Stimulated activated CD8-positive, alpha-beta memory T cell treated with anti-CD3 and anti-CD28 coated beads, Interleukin-15, amount 100 ng/mL, for 48 hours (primary cell): ENCODE results near the gene ETV4.

Source experiments
- DNase-seq, 2 donors: peaks; one replicate each; pipeline ENCODE4 v3.0.0-alpha.2; 2020; ENCODE audit warnings: low read depth in 2 of 2

ETV4 gene

DNA sequence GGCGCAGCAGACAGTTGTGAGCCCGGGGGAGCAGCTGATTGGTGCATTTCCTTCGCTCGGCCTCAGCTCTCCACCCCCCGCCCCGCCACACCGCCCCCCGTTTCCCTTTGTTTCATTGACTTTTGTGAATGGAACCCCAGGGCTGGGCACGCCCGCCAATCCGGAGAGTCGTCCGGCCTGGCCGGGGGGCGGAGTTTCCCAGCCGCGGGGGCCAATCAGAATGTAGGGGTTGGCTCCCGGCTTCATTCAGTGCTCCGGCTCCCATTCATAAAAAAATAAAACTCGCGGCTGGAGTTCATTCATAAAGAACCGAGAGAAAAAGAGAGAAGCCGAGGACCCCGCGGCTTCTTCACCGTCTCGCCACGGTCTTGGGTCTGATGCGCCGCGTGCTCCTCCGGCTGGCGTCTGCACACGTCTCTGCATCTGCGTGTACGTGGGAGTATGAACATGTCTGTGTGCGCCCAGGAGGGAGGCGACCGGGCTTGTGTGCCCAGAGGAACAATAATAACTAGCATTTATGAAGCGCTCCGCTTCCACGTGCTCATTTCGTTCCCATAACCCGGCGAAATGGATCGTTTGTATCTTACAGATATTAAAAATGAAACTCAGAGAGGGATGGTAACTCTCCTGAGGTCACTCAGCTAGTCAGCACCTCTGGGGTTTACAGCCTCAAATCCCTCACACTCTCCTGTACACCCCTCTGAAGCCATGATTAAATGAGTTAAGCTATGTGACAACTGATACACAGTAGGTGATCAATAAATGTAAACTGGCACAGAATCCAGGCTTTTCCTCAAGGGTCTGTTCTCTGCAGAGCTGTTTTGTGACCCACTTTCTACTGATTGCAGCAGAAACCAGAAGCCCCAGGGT is at the start of gene ETV4:
TSS of gene ETV4 (minus strand) at position 22 of the 870 bp plus-strand sequence. CDS start 723 bp downstream, outside the sequence.
- peak; percentile 91 to 93 for DNase-seq

DNA sequence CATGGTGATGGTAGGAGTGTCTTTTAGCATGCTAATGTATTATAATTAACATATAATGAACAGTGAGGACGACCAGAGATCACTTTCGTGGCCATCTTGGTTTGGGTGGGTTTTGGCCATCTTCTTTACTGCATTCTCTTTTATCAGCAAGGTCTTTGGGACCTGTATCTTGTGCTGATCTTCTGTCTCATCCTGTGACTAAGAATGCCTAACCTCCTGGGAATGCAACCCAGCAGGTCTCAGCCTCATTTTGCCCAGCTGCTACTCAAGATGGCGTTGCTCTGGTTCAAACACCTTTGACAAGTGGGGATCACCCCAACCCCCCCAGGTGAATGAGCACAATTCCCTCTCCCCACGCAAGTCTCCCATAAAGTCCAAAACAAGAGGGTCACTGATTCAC is 49.3 kb upstream of the ETV4 start:
- no peak for DNase-seq

DNA sequence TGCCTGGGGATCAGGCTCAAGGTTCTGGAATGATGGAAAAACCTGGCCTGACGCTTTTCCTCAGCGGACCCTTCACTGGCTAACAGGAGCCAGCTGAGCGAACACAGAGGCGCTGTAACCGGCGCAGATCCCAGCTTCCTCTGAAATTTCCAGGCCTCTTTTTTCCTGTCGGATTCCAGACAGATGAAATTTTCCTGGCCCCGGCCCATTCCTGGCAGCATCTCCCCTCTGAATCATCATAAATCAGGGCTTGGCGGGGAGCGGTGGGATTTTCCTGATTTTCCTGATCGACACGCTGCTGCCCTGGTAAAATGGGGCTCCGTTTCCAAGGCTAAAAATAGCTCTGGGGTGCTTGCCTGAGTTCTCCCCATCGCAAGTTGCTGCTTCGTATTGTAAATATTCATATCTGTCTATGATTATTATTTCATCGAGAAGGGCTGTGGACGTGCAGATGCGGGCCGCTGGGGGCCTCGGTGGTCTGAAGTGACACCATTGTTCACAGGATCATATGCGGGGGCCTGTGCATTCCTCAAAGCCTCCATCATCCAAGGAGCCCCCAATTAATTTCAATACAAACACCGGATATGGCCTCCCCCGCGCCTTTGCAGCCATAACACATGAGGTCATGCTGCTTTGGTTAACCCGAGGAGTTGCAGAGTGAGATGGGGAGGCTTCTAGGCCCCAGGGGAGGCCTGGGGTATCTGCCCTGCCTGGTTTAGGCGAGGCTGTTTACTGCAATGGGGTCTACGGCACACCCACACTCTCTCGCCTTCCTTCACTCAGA is 45.8 kb upstream of the ETV4 start:
- no peak for DNase-seq

DNA sequence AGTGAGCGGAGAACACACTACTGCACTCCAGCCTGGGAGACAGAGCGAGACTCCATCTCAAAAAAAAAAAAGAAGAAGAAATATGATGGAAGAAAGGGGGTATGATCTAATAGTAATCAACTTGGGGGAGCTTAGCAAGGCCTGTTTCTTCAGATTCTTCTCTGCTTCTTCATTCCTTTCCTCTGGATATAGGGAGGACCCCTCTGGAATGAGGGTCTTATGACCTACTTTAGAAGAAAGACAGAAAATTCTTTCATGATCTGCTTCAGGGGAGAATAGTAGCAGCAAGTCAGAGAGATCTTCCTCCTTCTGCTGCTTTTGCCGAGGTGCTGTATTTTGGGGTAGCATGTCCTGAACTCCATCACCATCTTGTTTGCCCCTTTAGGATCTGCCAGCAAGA is 44.9 kb upstream of the ETV4 start:
- DNase-seq, result no peak

DNA sequence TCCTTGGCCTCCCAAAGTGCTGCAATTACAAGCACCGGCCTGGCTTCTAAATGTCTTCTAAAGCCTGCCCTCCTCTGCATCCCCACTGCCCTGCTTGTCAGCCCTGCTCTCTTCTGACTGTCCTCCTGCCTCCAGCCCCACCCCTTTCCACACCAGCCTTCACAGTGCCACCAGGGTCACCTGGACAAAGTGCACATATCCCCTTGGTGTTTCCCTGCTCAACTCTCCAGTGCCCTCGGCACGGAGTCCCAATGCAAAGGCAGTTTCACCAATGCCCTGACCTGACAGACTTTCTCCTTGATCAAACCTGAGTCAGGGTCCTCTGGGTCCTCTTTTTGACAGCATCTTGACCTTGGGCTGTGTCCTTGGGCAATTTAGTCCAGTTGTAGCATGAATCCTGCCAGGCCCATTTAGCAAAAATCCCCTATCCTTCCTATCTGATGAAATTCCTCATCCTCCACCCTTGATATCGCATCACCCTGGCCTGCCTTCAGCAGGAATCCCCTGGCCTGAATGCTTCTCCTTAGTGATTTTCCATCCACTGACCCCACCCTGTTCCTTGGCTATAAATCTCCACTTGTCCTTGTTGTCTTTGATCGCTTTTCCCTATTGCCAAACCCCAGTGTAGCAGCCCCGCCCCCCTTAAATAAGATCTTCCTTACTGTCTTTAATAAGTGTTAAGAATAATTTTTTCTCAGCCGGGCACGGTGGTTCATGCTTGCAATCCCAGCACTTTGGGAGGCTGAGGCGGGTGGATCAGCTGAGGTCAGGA is 42.7 kb upstream of the ETV4 start:
- no peak for DNase-seq

DNA sequence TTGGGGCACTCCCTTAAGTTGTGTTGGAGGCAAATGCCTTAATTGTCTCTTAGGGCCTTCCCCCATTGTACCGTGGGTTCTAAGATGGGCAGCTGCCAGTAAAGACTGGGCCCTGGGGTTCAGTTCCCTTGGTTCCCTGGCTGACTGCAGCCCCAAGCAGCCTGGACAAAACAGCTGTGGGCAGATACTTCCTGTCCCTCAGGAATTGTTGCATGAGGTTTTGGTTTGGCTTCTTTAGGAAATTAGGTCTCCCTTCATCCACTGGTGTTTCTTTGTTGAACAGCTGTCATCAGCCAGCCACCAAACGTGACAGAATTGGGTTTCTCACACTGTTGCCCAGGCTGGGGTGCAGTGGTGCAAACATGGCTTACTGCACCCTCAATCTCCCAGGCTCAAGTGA is 42.0 kb upstream of the ETV4 start:
- DNase-seq, result no peak

DNA sequence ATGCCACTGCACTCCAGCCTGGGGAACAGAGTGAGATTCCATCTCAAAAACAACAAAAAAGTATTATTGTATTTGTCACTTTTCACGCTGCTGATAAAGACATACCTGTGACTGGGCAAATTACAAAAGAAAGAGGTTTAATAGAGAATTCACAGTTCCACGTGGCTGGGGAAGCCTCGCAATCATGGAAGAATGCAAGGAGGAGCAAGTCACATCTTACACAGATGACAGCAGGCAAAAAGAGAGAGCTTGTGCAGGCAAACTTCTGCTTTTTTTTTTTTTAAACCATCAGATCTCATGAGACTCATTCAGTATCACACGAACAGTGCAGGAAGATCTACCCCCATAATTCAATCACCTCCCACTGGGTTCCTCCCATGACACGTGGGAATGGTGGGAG is 41.5 kb upstream of the ETV4 start:
- DNase-seq, result no peak

DNA sequence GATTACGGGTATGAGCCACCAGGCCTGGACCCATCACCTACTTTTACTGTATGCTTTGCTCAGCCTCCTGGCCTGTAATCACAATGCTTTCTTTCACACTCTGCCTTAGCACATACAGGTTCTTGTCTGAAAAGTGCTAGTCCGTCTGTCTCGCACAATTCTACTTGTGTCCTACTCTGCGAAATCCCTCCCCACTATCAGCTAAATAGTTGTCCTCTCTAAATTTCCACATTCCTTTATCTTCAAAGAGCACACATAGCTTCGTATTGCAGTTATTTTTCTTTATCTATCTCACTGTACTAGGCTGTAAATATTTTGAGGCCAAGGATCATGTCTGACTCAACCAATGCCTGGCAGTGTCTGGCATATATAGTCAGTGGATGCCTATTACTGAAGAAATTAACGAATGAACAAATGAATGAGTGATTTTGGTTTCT is 38.5 kb upstream of the ETV4 start:
- DNase-seq, result no peak

DNA sequence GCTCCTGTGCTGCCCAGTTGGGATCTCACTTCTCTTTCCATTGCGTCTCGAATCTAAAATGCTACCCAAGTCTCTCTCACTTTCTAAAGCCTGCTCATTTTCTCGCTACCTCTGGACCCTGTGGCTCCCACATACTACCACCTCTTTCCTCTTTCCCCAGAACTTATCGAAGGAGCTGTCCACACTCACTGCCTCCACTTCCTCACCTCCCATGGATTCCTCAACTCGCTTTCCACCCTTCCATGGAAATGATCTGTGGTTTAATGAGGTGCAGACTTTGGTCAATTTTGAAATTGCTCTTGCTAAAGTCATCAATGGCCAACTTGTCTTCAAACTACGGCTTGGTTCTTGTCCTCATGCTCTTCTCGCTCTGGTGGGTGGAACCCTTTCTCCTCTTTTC is 37.2 kb upstream of the ETV4 start:
- DNase-seq, result no peak

DNA sequence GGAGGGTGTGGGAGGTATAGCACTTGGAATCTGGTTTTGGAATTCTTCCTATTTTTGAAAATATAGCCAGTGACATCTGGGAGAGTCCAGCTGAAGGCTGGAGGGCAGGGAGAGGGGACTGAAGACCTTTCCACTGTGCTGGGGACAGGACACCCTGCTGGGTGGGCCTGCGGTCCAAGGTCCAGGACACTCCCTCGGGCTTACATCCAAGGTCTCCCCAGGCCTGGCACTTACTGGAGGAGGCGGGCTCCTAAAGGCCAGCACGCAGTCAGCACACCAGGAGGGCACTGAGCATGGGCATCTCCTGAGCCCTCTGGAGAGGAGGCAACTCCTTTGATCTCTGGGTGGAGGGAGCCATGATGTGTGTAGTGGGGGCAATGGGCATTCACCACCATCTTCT is 35.5 kb upstream of the ETV4 start:
- DNase-seq, result no peak

DNA sequence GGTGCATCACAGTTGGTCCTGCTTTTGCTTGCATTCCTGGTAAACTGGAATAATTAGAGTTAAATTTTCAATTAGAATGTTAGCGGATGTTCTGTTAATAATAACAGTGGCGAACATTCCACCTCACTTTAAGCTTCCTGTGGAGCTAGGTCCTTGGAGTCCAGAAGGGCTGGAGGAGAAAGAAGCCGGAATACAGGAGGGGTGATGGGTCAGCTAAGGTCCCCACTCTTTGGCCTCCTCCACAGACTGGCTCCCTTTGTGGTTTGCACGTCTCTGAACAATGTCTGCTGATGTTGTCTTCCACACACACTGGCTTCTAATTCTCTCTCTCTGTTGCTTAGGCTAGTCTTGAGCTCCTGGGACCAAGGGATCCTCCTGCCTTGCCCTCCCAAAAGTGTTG is 35.0 kb upstream of the ETV4 start:
- no peak for DNase-seq

DNA sequence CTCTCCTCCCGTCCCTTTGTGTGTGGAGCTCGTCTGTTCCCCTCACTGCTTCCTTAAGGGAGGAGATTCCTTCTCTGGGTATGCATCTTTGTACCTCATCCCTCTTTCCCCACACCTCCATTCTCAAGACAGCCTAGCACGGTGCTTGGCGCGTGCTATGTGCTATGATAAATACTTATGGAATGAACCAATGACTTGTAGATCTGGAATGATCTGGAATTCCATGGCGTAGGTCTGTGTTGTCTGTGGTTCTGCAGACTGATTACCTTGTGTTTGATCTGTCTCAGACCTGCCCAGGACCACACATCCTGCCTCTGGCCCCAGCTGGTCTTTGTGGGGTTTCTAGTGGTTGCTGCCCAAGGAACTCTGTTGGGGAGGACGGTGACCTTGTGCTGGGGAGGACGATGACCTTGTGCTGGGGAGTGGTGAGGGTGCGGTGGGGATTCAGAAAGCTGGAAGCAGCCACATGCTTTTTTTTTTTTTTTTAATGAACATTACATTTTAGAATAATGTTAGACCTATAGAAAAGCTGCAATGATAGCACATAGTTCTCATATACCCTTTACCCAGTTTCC is 33.5 kb upstream of the ETV4 start:
- no peak for DNase-seq

DNA sequence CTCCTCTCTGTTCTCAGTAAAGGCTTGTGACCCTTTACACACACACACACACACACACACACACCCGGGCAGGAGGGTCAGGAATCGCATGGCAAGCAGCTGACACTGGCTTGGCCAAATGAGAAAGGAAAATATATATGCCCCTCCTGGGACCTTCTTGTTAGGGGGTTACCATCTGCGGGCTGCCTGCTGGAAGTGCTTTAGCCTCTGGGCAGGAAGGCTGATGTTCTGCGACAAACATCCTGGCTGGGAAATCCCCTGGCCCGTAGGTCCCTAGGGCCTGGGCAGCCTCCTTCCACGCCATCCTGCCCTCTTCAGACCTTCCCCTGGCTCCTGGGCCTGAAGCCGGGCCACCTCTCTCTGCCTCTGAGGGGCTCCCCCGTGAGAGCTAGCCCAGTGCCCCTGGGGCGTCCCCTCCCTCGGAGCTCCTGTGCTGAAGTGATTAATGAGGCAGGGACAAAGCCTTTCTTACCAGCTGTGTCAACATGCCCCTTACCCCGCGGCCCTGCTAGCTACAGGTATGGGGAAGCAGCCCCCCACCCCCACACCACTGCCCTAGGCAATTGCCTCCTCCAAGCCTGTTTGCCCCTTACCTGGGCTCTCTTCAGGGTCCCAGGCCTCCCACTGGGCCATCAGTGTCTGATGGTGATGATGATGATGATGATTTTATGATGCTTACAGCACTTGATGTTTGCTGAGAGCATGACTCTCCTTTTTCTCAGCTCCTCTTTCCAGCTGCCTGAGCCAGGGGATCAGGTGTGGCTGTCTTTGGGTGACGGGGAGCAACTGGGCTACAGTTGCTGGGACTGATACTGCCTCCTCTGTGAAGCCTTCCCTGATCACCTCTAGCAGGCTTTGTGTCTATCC is 32.8 kb upstream of the ETV4 start:
- DNase-seq, result no peak

DNA sequence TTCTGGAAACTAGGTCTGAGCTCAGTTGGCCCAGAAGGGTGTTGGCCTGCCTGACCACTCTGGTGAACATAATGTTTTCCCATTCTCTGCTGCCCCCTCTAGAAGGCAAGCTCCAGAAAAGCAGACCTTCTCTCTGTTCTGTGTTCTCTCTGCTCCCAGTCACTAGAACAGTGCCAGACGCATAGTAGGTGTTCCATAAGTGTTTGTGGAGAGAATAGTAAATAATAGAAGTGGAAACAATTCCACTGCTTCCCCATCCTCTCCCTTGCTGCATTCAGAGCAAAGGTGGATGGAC is 32.2 kb upstream of the ETV4 start:
- no peak for DNase-seq

DNA sequence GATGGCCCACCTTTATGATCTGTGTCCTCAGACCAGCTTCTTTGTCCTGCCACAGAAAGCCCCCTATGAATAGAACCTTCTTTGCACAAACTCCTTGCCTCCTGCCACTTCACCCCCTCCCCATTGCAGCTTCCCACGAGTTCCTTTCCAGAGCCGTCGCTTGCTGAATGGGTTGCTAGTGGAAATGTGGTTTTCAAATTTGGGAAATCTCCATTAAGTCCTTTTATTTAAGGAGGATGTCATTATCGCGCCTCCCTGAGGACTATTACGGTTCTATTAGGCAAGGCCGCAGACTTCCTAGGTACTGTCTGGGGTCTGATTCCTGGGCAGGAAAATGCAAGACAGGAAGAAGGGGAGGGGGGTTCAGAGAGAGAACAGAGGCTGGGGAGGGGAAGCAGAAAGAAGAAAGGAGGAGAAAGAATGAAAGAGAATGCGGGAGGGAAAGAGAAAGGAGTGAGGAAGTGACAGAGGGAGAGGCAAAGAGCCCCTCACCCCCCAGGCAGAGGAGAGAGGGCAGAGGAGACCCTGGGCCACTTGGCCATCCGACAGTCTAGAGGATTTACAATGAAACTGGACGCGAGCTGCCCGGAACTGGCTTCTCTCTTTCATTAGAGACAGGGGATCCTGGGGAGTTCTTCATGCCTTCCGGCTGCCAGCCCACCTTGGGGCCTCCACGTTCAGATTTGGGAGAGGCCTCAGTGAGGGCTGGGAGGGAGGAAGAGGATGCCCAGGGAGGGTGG is 31.7 kb upstream of the ETV4 start:
- no peak for DNase-seq

DNA sequence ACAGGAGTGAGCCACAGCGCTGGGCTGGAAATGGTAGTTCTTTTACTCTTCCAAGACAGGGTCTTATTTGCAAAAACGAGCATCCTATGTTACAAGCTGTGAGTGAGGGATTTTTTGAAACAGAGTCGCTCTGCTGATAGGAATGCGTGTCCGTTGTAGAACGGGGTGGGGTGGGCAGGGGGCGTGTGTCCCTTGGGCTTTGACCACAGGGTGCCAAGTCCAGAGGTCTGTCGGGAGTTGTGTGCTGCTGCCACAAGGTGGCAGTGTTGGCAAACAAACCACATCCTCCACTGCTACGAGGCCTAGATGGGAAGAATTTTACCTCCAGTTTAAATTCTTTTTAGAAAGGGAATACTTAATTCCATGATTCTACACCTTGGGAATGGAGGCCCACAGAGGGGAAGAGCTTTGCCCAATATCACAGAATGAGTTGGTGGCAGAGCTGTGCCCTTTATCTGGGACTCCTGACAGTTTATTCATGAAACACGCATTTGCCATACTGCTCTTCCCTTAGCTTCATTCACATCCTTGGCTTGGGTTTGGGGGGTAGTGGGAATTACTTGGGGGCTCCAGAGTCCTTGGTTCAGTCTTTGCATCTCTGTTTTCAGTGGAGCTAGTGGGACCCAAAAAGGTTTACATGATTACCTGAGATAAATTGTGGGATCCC is 30.6 kb upstream of the ETV4 start:
- peak; percentile 34 to 36 for DNase-seq

DNA sequence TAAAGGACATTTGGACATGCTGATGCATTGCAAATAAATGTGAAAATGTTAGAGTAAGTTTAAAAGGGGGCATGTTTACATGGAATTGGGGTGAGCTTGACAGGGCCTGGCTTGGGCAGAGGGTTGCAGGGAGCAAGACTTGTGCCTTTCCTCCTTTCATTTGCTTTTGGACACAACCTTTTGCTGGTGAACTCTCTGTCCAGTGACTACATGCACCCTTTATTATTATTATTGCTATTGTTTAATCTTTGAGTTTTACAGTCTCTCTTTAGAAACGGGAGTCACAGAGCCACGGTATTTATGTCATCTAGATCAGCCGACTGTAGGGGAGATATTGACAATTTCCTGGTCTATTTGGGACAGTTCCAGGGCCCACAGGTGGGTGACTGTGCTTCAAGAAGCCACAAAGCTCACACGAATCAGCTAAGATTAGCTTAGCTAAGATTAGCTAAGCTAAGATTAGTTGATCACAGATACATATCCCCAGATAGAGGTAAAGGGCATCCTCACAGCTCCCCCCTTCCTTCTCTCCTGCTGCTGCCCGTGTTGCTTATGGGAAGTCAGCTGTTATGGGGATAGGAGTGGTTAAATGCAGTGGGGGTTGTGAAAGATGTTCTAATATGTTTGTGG is 28.9 kb upstream of the ETV4 start:
- no peak for DNase-seq

DNA sequence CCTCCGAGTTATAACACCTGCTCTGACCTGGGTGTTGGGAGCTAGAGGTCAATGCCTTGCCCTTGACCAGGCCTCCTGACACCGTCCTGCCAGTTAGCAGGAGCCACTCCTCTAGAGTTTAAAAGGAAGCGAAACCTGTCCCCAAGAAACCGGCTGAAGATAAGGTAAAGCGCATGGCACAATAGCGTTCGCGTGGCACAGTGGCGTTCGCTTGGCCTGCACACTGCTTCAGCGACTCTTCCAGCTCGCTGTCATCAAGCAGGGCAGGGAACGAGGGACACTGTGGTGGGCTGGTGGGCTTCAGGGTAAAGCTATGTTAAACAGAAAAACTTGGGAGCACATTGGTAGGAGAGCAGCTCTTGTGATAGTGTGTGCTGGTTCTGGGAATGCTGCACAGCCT is 28.2 kb upstream of the ETV4 start:
- no peak for DNase-seq

DNA sequence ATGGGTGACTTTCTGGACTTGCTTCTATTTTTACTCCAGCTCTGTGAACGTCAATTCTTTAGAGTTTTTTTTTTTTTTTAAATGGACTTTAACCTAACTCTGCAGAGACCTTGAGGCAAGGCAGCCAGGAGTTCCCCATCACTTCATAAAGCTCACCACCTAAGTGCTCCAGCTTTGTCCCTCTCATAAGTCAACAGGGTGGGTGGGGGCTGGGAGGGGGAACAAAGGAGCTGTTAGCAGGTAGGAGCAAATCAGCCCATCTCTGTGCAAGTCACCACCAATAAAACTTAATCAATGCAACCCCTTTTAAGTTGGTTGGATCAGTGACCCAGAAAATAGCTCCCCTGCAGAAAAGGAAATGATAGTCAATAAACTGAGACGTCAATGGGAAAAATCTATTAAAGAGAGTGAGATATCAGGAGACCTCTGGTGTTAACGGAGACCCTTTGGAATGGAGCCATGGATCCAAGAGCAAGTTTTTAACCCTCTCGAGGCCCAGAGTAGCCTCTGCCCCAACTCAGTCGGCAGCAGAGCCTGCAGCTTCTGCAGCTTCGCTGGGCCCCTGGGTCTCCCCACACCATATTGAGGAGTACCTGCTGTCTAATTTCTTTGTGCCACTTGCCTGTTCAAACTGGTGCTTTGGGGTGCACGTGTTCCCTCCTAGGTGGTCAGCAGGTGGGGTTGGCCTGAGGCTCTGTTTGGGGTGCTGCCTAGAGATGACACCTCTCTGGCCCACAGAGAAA is 27.6 kb upstream of the ETV4 start:
- no peak for DNase-seq
